Liver (tissue), 9 donors: ENCODE data around the gene PIEZO2. TPM values are rescaled to one million over a fixed set of nuclear protein-coding genes. Genes with fewer than 3 reads are reported as not detected.

ENCODE experiments used
- DNase-seq: peaks from one replicate; pipeline ENCODE4 v3.0.0-alpha.2; 2017; ENCODE audit warnings: low spot score
- H3K27ac ChIP-seq, 2 donors: one replicate each; pipeline ENCODE4 v1.7.0; 2013; ENCODE audit warnings: inconsistent platforms in 2 of 2, low read length in 2 of 2, control low read depth in 1 of 2, low read depth in 1 of 2, mild to moderate bottlenecking in 1 of 2
- H3K27me3 ChIP-seq, 4 donors: one replicate each; pipeline versions ENCODE4 v1.6.1 to v1.7.0; 2013; ENCODE audit warnings: low read length in 3 of 4, inconsistent platforms in 1 of 4, mild to moderate bottlenecking in 1 of 4, moderate library complexity in 1 of 4; ENCODE audit not compliant: control insufficient read depth in 4 of 4, insufficient read depth in 4 of 4
- H3K36me3 ChIP-seq, 4 donors: one replicate each; pipeline versions ENCODE4 v1.6.1 to v1.7.0; 2013; ENCODE audit warnings: low read length in 3 of 4, mild to moderate bottlenecking in 3 of 4, low read depth in 1 of 4, moderate library complexity in 1 of 4; ENCODE audit not compliant: control insufficient read depth in 4 of 4, insufficient read depth in 3 of 4
- H3K4me1 ChIP-seq, 4 donors: one replicate each; pipeline versions ENCODE4 v1.6.1 to v1.7.0; 2013; ENCODE audit warnings: low read length in 3 of 4, mild to moderate bottlenecking in 3 of 4, moderate library complexity in 1 of 4; ENCODE audit not compliant: control insufficient read depth in 4 of 4, insufficient read depth in 4 of 4
- H3K4me3 ChIP-seq, 3 donors: one replicate each; pipeline versions ENCODE4 v1.6.1 to v1.7.0; 2013; ENCODE audit warnings: low read length in 3 of 3, control low read depth in 1 of 3, low read depth in 1 of 3, mild to moderate bottlenecking in 1 of 3
- H3K9ac ChIP-seq, 2 donors: one replicate each; pipeline ENCODE4 v1.7.0; 2013; ENCODE audit warnings: low read length in 2 of 2, mild to moderate bottlenecking in 2 of 2, moderate library complexity in 2 of 2, control low read depth in 1 of 2, low read depth in 1 of 2
- H3K9me3 ChIP-seq, 4 donors: one replicate each; pipeline versions ENCODE4 v1.6.1 to v1.7.0; 2013; ENCODE audit warnings: low read length in 3 of 4; ENCODE audit not compliant: control insufficient read depth in 4 of 4
- ATF3 ChIP-seq: IDR thresholded peaks from 2 replicates; pipeline ENCODE4 v1.6.1; 2016; ENCODE audit warnings: antibody characterized with exemption
- CTCF ChIP-seq: fragments of 150-350 bp; IDR thresholded peaks from 2 replicates; pipeline ENCODE4 v1.5.1; 2017; ENCODE audit warnings: improper control_type of control experiment, low read depth, low read length; ENCODE audit not compliant: missing input control
- EGR1 ChIP-seq, 2 donors: IDR thresholded peaks; 2 replicates each; pipeline ENCODE4 v1.6.1; 2016 to 2018; ENCODE audit warnings: antibody characterized with exemption in 2 of 2, low read depth in 2 of 2
- FOXA1 ChIP-seq: IDR thresholded peaks from 2 replicates; pipeline ENCODE4 v1.6.1; 2016; ENCODE audit warnings: antibody characterized with exemption
- FOXA2 ChIP-seq: IDR thresholded peaks from 2 replicates; pipeline ENCODE4 v1.6.1; 2016; ENCODE audit warnings: antibody characterized with exemption
- GABPA ChIP-seq, 2 donors: IDR thresholded peaks in 1 of 2; conservative IDR thresholded peaks in 1 of 2; 2 replicates each; pipeline ENCODE4 v1.6.1; 2016; ENCODE audit warnings: antibody characterized with exemption in 2 of 2, mild to moderate bottlenecking in 1 of 2, moderate library complexity in 1 of 2
- HNF4A ChIP-seq, 2 donors: conservative IDR thresholded peaks; 2 replicates each; pipeline ENCODE4 v1.6.1; 2016; ENCODE audit warnings: antibody characterized with exemption in 2 of 2, mild to moderate bottlenecking in 2 of 2
- HNF4G ChIP-seq: IDR thresholded peaks from 2 replicates; pipeline ENCODE4 v1.6.1; 2016; ENCODE audit warnings: antibody characterized with exemption
- JUND ChIP-seq, 2 donors: IDR thresholded peaks; 2 replicates each; pipeline ENCODE4 v1.6.1; 2016; ENCODE audit warnings: antibody characterized with exemption in 2 of 2
- MAX ChIP-seq: IDR thresholded peaks from 2 replicates; pipeline ENCODE4 v1.6.1; 2016; ENCODE audit warnings: antibody characterized with exemption
- NR2F2 ChIP-seq: IDR thresholded peaks from 2 replicates; pipeline ENCODE4 v1.6.1; 2016; ENCODE audit warnings: antibody characterized with exemption
- RAD21 ChIP-seq, 2 donors: IDR thresholded peaks; 2 replicates each; pipeline ENCODE4 v1.6.1; 2016; ENCODE audit warnings: antibody characterized with exemption in 2 of 2, mild to moderate bottlenecking in 2 of 2
- RXRA ChIP-seq, 2 donors: IDR thresholded peaks; 2 replicates each; pipeline ENCODE4 v1.6.1; 2017 to 2018; ENCODE audit warnings: antibody characterized with exemption in 2 of 2, mild to moderate bottlenecking in 1 of 2
- SP1 ChIP-seq: IDR thresholded peaks from 2 replicates; pipeline ENCODE4 v1.6.1; 2018; ENCODE audit warnings: antibody characterized with exemption, mild to moderate bottlenecking
- TAF1 ChIP-seq: conservative IDR thresholded peaks from 2 replicates; pipeline ENCODE4 v1.6.1; 2016; ENCODE audit warnings: antibody characterized with exemption, mild to moderate bottlenecking
- YY1 ChIP-seq: IDR thresholded peaks from 2 replicates; pipeline ENCODE4 v1.6.1; 2016; ENCODE audit warnings: antibody characterized with exemption, mild to moderate bottlenecking
- ZBTB33 ChIP-seq: IDR thresholded peaks from 2 replicates; pipeline ENCODE4 v1.6.1; 2016; ENCODE audit warnings: antibody characterized with exemption
- WGBS: extraction: QIAGEN DNeasy Blood & Tissue Kit; methylation state at CpG from one replicate; pipeline ENCODE4 v1.1.7; 2013; 5-methylcytosine and 5-hydroxymethylcytosine counted together
- polyA plus RNA-seq, 2 donors: library from polyadenylated mRNA; stranded (reverse) in 1 of 2; unstranded in 1 of 2; fragments of 200-250 nt in 1 of 2; fragments of >200 nt in 1 of 2; fragmentation: Nextera tagmentation in 1 of 2; extraction: Ambion mirVana in 1 of 2; gene quantifications; one replicate each; pipeline versions ENCODE4 v1.2.1 to v1.2.3, GENCODE V29; 2013 to 2015
- total RNA-seq, 2 donors: library from RNA; depleted of rRNA; stranded (reverse); fragments of >200 nt; gene quantifications; one replicate each; pipeline ENCODE4 v1.2.3, GENCODE V29; 2014
- donor health status: healthy.
- donor health status: healthy.
- donor health status: healthy.
- donor health status: healthy.
- donor health status: healthy.

Gene PIEZO2
- total and polyA plus RNA-seq, 4 donors: 1.1 to 12.3 (median 4.8) TPM

GRCh38 chr18:10951631-10952544, 197.5 kb downstream of the PIEZO2 start:
- 89% methylated on average over 1 of the region's 1 CpG for WGBS

GRCh38 chr18:10950876-10951630, 198.3 kb downstream of the PIEZO2 start:
- no peaks in the 10 kb centered on the region for H3K27me3 ChIP-seq
- TF ChIP-seq NR2F2 (no peak), RXRA (IDR thresholded peaks at IDR 0.05) (no peak), GABPA (IDR thresholded peaks at IDR 0.05 in 1 of 2, conservative IDR thresholded peaks at IDR 0.05 in 1 of 2) (no peak), FOXA1 (no peak), FOXA2 (no peak), EGR1 (IDR thresholded peaks at IDR 0.05; ENCODE audit: low read depth in 2 of 2) (no peak), ATF3 (no peak), RAD21 (IDR thresholded peaks at IDR 0.05) (no peak), ZBTB33 (no peak), YY1 (no peak), JUND (IDR thresholded peaks at IDR 0.05) (no peak), CTCF (no peak), TAF1 (no peak), HNF4A (conservative IDR thresholded peaks at IDR 0.05) (no peak)

More at GRCh38 chr18:10951631-10952544, 197.5 kb downstream of the PIEZO2 start:
- no peak overlapping the region for H3K27ac ChIP-seq
- DNase-seq: no peak
- no peak overlapping the region for H3K4me3 ChIP-seq
- no peaks in the 10 kb centered on the region for H3K4me1 ChIP-seq
- no peaks in the 10 kb centered on the region for H3K36me3 ChIP-seq
- H3K9ac ChIP-seq: no peak overlapping the region
- H3K9me3 ChIP-seq: peaks cover 0 to 3% (median 0%) of the 10 kb centered on the region in 4 donors
- no peaks in the 10 kb centered on the region for H3K27me3 ChIP-seq
- no peak for TF ChIP-seq FOXA1
- TF ChIP-seq ATF3: no peak
- TF ChIP-seq CTCF: no peak
- TF ChIP-seq YY1: no peak
- no peak for TF ChIP-seq RXRA (IDR thresholded peaks at IDR 0.05)
- TF ChIP-seq MAX: no peak
- no peak for TF ChIP-seq GABPA (IDR thresholded peaks at IDR 0.05 in 1 of 2, conservative IDR thresholded peaks at IDR 0.05 in 1 of 2)
- no peak for TF ChIP-seq EGR1 (IDR thresholded peaks at IDR 0.05; ENCODE audit: low read depth in 2 of 2)
- no peak for TF ChIP-seq RAD21 (IDR thresholded peaks at IDR 0.05)
- TF ChIP-seq SP1: no peak
- no peak for TF ChIP-seq JUND (IDR thresholded peaks at IDR 0.05)
- no peak for TF ChIP-seq TAF1
- TF ChIP-seq HNF4G: no peak

More at GRCh38 chr18:10950876-10951630, 198.3 kb downstream of the PIEZO2 start:
- no peaks in the 10 kb centered on the region for H3K36me3 ChIP-seq
- no peak overlapping the region for H3K27ac ChIP-seq
- no peak overlapping the region for H3K9ac ChIP-seq
- WGBS: 89% methylated on average over 8 of the region's 8 CpGs
- no peak overlapping the region for H3K4me3 ChIP-seq
- DNase-seq: no peak
- H3K9me3 ChIP-seq: peaks cover 0 to 8% (median 5%) of the 10 kb centered on the region in 4 donors
- no peaks in the 10 kb centered on the region for H3K4me1 ChIP-seq
